ENCODE data around the gene KRTAP5-8.

- TF ChIP-seq CTCF (IDR thresholded peaks at IDR 0.05; ENCODE audit: poor library complexity), result no peak
- TF ChIP-seq EZH2 (IDR thresholded peaks at IDR 0.05; ENCODE audit: borderline replicate concordance), result no peak
- TF ChIP-seq EZH2phosphoT487 (IDR thresholded peaks at IDR 0.05; ENCODE audit: low read depth, severe bottlenecking, unreplicated experiment), result no peak
Measured at GRCh38 chr11:71498091-71498490, 39.7 kb upstream of the KRTAP5-8 start.
